Vagina (tissue), 2 donors: Measurements from ENCODE around the gene ASTN2. TPM values are rescaled to one million over a fixed set of nuclear protein-coding genes. Genes with fewer than 3 reads are reported as not detected.

Experiments used
- DNase-seq, 2 donors: peaks; one replicate each; pipeline ENCODE4 v3.0.0-alpha.2; 2017; ENCODE audit errors: extremely low spot score in 2 of 2
- H3K27ac ChIP-seq: fragments of 200-600 bp; sonication (generic); one replicate; pipeline ENCODE4 v1.5.1; 2019
- H3K27me3 ChIP-seq: fragments of 200-600 bp; sonication (generic); one replicate; pipeline ENCODE4 v1.5.1; 2019
- H3K36me3 ChIP-seq, 2 donors: fragments of 200-600 bp; sonication (generic); one replicate each; pipeline ENCODE4 v1.5.1; 2017 to 2019
- H3K4me1 ChIP-seq: fragments of 200-600 bp; sonication (generic); one replicate; pipeline ENCODE4 v1.5.1; 2019
- H3K4me3 ChIP-seq, 2 donors: fragments of 200-600 bp; sonication (generic); 1 replicate in 1 of 2; 2 replicates in 1 of 2; pipeline ENCODE4 v1.5.1; 2016 to 2019
- H3K9me3 ChIP-seq: fragments of 200-600 bp; sonication (generic); one replicate; pipeline ENCODE4 v1.5.1; 2019
- POLR2A ChIP-seq, 2 donors: fragments of 450-650 bp; IDR thresholded peaks; one replicate each; pipeline ENCODE4 v1.6.1; 2017; ENCODE audit warnings: antibody characterized with exemption in 2 of 2, mild to moderate bottlenecking in 2 of 2, moderate library complexity in 2 of 2
- POLR2AphosphoS5 ChIP-seq, 2 donors: sonication (generic); formaldehyde crosslinking; IDR thresholded peaks; one replicate each; pipeline ENCODE4 v1.9.0; 2017; ENCODE audit warnings: antibody characterized with exemption in 2 of 2, mild to moderate bottlenecking in 2 of 2, low read depth in 1 of 2; ENCODE audit not compliant: insufficient read depth in 1 of 2
- intact Hi-C: fragments of 100-400 bp; cut with DNase I; formaldehyde crosslinking; loops from one replicate; pipeline ENCODE4 v1.15.1; 2023
- total RNA-seq: library from RNA; depleted of rRNA; stranded (reverse); fragments of >200 nt; gene quantifications from one replicate; pipeline ENCODE4 v1.2.3, GENCODE V29; 2016
- TF ChIP-seq, protein P1 (sequence below), 3 experiments: fragments of 450-650 bp in 2 of 3; fragments of 200-600 bp in 1 of 3; sonication (generic) in 1 of 3; IDR thresholded peaks; one replicate each; pipeline ENCODE4 v1.5.1; 2017 to 2019; ENCODE audit warnings: antibody characterized with exemption in 3 of 3, mild to moderate bottlenecking in 2 of 3, moderate library complexity in 2 of 3

ASTN2 gene
- total RNA-seq, 1 donor from 2014 or later = 4.4 TPM

DNA sequence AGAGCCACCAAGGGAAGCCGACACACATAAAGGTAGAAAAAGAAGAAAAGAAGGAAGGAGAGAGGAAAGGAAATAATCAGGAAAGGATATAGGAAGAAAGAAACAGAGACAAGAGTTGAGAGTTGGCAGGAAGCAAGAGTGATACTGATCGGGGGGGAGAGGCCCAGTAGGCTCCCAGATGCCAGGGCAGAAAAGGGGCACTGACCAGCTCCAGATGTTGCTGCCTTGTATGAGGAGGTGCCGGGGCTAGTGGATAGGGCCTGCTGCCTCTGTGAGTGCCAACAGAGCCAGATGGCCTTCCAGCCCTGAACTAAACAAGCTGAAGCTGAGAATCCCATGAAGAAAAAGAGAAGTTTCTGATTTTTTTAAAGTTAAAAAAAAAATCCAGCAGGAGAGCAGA is 809.8 kb downstream of the ASTN2 start:
- intact Hi-C loops = no loop called here
- Histone ChIP-seq H3K4me3 (no peak overlapping the region), H3K4me1 (peaks cover 7% of the 10 kb centered on the region), H3K27ac (peak overlapping the region; percentile 70), H3K9me3 (no peaks in the 10 kb centered on the region), H3K36me3 (no peaks in the 10 kb centered on the region), H3K27me3 (no peaks in the 10 kb centered on the region)
- TF ChIP-seq, protein P1, sequence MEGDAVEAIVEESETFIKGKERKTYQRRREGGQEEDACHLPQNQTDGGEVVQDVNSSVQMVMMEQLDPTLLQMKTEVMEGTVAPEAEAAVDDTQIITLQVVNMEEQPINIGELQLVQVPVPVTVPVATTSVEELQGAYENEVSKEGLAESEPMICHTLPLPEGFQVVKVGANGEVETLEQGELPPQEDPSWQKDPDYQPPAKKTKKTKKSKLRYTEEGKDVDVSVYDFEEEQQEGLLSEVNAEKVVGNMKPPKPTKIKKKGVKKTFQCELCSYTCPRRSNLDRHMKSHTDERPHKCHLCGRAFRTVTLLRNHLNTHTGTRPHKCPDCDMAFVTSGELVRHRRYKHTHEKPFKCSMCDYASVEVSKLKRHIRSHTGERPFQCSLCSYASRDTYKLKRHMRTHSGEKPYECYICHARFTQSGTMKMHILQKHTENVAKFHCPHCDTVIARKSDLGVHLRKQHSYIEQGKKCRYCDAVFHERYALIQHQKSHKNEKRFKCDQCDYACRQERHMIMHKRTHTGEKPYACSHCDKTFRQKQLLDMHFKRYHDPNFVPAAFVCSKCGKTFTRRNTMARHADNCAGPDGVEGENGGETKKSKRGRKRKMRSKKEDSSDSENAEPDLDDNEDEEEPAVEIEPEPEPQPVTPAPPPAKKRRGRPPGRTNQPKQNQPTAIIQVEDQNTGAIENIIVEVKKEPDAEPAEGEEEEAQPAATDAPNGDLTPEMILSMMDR (IDR thresholded peaks at IDR 0.05) = no peak
- DNase-seq = no peak

DNA sequence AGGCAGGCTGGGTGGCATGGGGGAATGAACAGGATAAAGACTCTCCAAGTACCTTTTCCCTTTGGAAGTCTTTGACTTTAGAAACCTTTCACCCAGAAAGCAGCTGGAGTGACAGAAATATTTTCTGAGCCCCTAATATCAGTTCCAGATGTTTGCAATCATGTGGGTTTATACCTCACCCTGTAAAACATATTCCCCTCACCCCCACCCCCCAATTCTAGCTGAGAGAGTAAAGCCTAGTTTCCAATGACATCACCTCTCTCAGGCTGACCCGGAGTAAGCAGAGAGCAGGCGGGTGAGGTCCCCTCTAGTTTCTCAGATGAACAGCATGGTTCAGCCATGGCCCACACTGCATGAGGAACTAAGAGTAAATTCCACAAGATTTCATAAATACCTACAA is 810.6 kb downstream of the ASTN2 start:
- intact Hi-C loops = no loop called here
- Histone ChIP-seq H3K4me3 (no peak overlapping the region), H3K27ac (no peak overlapping the region), H3K27me3 (no peaks in the 10 kb centered on the region), H3K36me3 (no peaks in the 10 kb centered on the region), H3K4me1 (peaks cover 7% of the 10 kb centered on the region), H3K9me3 (no peaks in the 10 kb centered on the region)
- no peak for DNase-seq
- TF ChIP-seq POLR2A (IDR thresholded peaks at IDR 0.05) (no peak), POLR2AphosphoS5 (IDR thresholded peaks at IDR 0.05; ENCODE audit: insufficient read depth in 1 of 2, low read depth in 1 of 2) (no peak)
- TF ChIP-seq, protein P1 (IDR thresholded peaks at IDR 0.05) = no peak

DNA sequence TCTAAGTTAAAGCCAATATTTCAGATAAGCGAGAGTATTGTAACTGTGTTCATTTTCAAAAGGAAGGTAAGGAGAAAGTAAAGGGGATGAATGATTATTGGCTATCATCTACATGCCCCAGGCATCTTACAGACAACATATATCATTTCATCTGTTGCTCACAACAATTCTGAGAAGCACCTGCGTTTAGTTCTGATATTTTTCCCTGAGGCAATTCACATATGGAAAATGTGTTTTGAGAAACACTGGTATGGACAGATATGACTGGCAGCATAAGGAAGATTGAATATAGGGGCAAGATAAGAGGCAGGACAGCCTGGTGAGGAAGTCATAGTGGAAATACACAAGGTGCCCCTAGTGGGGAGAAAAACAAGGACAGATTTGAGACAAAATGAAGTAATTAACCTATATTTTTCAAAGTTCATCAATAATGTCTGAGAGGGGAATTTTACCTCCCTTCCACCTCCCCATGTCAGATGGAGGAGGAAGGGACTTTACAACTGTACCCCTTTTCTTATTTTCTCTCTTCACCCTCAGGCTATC is 815.4 kb downstream of the ASTN2 start:
- no peaks in the 10 kb centered on the region for H3K9me3 ChIP-seq

DNA sequence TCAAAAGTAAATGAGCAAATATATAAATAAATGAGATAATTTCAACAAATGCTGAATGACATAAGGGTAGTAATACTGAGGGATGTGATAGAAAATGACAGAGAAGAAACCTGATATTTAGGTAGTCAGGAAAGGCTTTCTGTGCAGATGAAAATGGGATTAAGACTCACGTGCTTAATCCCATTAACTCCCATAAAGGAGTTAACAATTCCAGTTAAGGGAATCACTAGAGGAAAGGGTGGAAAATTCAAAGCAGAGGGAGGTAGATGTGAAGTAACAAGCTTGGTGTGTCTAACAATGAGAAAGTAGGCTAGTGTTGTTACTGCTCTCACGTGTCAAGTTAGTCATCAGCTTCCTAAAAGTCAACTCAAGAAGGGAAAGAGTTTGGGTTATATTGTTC is 818.2 kb downstream of the ASTN2 start:
- Histone ChIP-seq H3K27ac (no peak overlapping the region), H3K9me3 (no peaks in the 10 kb centered on the region), H3K4me3 (no peak overlapping the region), H3K4me1 (peaks cover 9% of the 10 kb centered on the region), H3K36me3 (no peaks in the 10 kb centered on the region), H3K27me3 (no peaks in the 10 kb centered on the region)
- TF ChIP-seq POLR2AphosphoS5 (IDR thresholded peaks at IDR 0.05; ENCODE audit: insufficient read depth in 1 of 2, low read depth in 1 of 2) (no peak), POLR2A (IDR thresholded peaks at IDR 0.05) (no peak)
- TF ChIP-seq, protein P1 (IDR thresholded peaks at IDR 0.05) = no peak
- DNase-seq = no peak
- intact Hi-C loops = no loop called here

More for the DNA sequence above, 815.4 kb downstream of the ASTN2 start:
- H3K4me3 ChIP-seq = no peak overlapping the region
- intact Hi-C loops = no loop called here
- TF ChIP-seq POLR2AphosphoS5 (IDR thresholded peaks at IDR 0.05; ENCODE audit: insufficient read depth in 1 of 2, low read depth in 1 of 2) = no peak
- no peak for TF ChIP-seq POLR2A (IDR thresholded peaks at IDR 0.05)
- TF ChIP-seq, protein P1 (IDR thresholded peaks at IDR 0.05) = no peak
- no peaks in the 10 kb centered on the region for H3K36me3 ChIP-seq
- H3K4me1 ChIP-seq = peaks cover 4% of the 10 kb centered on the region
- H3K27me3 ChIP-seq = no peaks in the 10 kb centered on the region
- H3K27ac ChIP-seq = no peak overlapping the region
- DNase-seq = no peak

DNA sequence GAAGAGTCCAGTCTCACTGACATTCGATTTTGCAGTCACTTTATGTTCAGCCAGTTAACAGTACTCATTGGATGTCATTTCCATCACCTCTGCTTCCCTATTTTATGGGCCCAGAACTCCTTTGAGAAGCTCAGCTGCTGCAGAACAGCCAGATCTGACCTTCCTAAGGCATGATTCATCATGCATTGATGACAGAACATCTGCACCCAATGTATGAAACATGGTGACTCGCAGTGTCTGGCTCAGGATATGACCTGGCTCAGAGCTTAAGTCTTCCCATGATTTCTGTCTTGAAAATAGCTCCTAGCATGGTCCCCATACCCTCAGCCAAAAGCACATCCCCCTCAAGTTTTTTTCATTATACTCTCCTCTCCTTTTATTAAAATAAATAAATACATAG is 820.3 kb downstream of the ASTN2 start:
- intact Hi-C loops = no loop called here
- H3K4me1 ChIP-seq = peaks cover 9% of the 10 kb centered on the region

More for the DNA sequence above, 820.3 kb downstream of the ASTN2 start:
- Histone ChIP-seq H3K4me3 (no peak overlapping the region), H3K27me3 (no peaks in the 10 kb centered on the region), H3K9me3 (no peaks in the 10 kb centered on the region), H3K36me3 (no peaks in the 10 kb centered on the region), H3K27ac (no peak overlapping the region)
- TF ChIP-seq POLR2AphosphoS5 (IDR thresholded peaks at IDR 0.05; ENCODE audit: insufficient read depth in 1 of 2, low read depth in 1 of 2) = no peak
- TF ChIP-seq, protein P1 (IDR thresholded peaks at IDR 0.05) = no peak
- TF ChIP-seq POLR2A (IDR thresholded peaks at IDR 0.05) = no peak
- no peak for DNase-seq
